Epithelial cell of proximal tubule (primary cell): Measurements from ENCODE around the gene YIPF6. TPM values are rescaled to one million over a fixed set of nuclear protein-coding genes. Genes with fewer than 3 reads are reported as not detected.
"Not testable (repeated sequence)": the region's sequence is repeated elsewhere in the genome, so short reads cannot be mapped to it uniquely, and the experiment has no call there.

Experiments used
- DNase-seq: peaks from one replicate; pipeline ENCODE4 v3.0.0-alpha.2; 2011; ENCODE audit warnings: low read depth
- H3K4me3 ChIP-seq: 2 replicates; pipeline ENCODE4 v1.5.1; 2011; ENCODE audit warnings: low read depth, mild to moderate bottlenecking, low read length
- CTCF ChIP-seq: conservative IDR thresholded peaks from 2 replicates; pipeline ENCODE4 v1.5.1; 2012; ENCODE audit warnings: low read depth, mild to moderate bottlenecking, low read length
- total RNA-seq: library from RNA; depleted of rRNA; stranded (reverse); fragments of >200 nt; gene quantifications from 2 replicates; pipeline ENCODE4 v1.2.3, GENCODE V29; 2015

YIPF6 gene
- total RNA-seq, 1 donor from 2014 or later = 23.9 TPM

- TF ChIP-seq CTCF = no peak
- no peak overlapping the region for H3K4me3 ChIP-seq
- no peak for DNase-seq
Observed at GRCh38 chrX:68536884-68537283, 38.0 kb downstream of the YIPF6 start.

- TF ChIP-seq CTCF = no peak
- DNase-seq = no peak
- H3K4me3 ChIP-seq = no peak overlapping the region
Observed at GRCh38 chrX:68550193-68550592, 51.3 kb downstream of the YIPF6 start.

GRCh38 chrX:68556036-68556435 is 57.2 kb downstream of the YIPF6 start:
- DNase-seq = no peak
- no peak for TF ChIP-seq CTCF
- no peak overlapping the region for H3K4me3 ChIP-seq

- not testable (repeated sequence) for DNase-seq, H3K4me3 ChIP-seq
Observed at GRCh38 chrX:68557126-68557525, 58.3 kb downstream of the YIPF6 start.

GRCh38 chrX:68559905-68560304 is 61.1 kb downstream of the YIPF6 start:
- not testable (repeated sequence) for DNase-seq, H3K4me3 ChIP-seq

- DNase-seq = no peak
- TF ChIP-seq CTCF = no peak
- no peak overlapping the region for H3K4me3 ChIP-seq
Observed at GRCh38 chrX:68568136-68568535, 69.3 kb downstream of the YIPF6 start.

GRCh38 chrX:68570598-68570997 is 71.7 kb downstream of the YIPF6 start:
- no peak for DNase-seq
- no peak for TF ChIP-seq CTCF
- no peak overlapping the region for H3K4me3 ChIP-seq

- no peak for DNase-seq
- no peak for TF ChIP-seq CTCF
- H3K4me3 ChIP-seq = no peak overlapping the region
Observed at GRCh38 chrX:68571292-68571609, 72.4 kb downstream of the YIPF6 start.
